GM19324 (cell line): Measurements from ENCODE around the gene IL33.

Experiments
- ATAC-seq: cut with Tn5 transposase; IDR thresholded peaks from one replicate; pipeline ENCODE4 v1.9.1; 2021; ENCODE audit warnings: mild to moderate bottlenecking, moderate library complexity; ENCODE audit not compliant: unreplicated experiment, low FRiP score

The IL33 gene

GRCh38 chr9:6277417-6277816 is 61.8 kb downstream of the IL33 start:
- ATAC-seq = no peak

GRCh38 chr9:6301858-6302257 is 86.3 kb downstream of the IL33 start:
- no peak for ATAC-seq

GRCh38 chr9:6302417-6302816 is 86.8 kb downstream of the IL33 start:
- ATAC-seq = no peak

- no peak for ATAC-seq
Measured at GRCh38 chr9:6304232-6304631, 88.6 kb downstream of the IL33 start.

GRCh38 chr9:6305954-6306563 is 90.5 kb downstream of the IL33 start:
- no peak for ATAC-seq
